ENCODE data around the gene CLASP2.

Gene CLASP2

DNA sequence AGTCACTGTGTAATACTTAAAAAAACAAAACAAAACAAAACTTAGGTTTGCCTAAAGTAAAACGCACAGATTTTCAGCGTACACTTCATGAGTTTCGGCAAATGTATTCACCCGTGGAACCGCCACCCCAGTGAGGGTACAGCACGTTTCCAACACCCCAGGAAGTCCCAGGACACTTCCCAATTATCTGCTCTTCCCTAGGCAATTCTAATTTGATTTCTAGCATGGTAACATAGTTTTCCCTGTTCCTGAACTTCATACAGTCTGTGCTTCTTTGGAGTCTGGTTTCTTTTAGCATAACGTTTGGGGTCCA, 497 bp upstream of the CLASP2 start:
- TF ChIP-seq, protein P1, sequence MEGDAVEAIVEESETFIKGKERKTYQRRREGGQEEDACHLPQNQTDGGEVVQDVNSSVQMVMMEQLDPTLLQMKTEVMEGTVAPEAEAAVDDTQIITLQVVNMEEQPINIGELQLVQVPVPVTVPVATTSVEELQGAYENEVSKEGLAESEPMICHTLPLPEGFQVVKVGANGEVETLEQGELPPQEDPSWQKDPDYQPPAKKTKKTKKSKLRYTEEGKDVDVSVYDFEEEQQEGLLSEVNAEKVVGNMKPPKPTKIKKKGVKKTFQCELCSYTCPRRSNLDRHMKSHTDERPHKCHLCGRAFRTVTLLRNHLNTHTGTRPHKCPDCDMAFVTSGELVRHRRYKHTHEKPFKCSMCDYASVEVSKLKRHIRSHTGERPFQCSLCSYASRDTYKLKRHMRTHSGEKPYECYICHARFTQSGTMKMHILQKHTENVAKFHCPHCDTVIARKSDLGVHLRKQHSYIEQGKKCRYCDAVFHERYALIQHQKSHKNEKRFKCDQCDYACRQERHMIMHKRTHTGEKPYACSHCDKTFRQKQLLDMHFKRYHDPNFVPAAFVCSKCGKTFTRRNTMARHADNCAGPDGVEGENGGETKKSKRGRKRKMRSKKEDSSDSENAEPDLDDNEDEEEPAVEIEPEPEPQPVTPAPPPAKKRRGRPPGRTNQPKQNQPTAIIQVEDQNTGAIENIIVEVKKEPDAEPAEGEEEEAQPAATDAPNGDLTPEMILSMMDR (IDR thresholded peaks at IDR 0.05; ENCODE audit: borderline replicate concordance, insufficient read depth, low read depth, low read length): no peak
- H3K4me3 ChIP-seq (ENCODE audit: low read depth, low read length): peak overlapping the region; percentile 97

DNA sequence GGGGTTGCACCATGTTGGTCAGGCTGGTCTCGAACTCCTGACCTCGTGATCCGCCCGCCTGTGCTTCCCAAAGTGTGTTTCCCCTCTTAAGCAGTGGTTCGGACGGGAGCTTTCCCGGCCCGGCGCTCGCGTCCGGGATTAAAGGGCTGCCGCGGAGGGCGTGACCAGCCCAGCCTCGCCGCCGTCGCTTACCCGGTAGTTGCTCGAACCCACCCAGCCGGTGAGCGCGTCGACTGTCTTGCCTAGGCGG, 513 bp downstream of the CLASP2 start:
- TF ChIP-seq, protein P1 (IDR thresholded peaks at IDR 0.05; ENCODE audit: borderline replicate concordance, insufficient read depth, low read depth, low read length): no peak
- peak overlapping the region; percentile 97 for H3K4me3 ChIP-seq (ENCODE audit: low read depth, low read length)

DNA sequence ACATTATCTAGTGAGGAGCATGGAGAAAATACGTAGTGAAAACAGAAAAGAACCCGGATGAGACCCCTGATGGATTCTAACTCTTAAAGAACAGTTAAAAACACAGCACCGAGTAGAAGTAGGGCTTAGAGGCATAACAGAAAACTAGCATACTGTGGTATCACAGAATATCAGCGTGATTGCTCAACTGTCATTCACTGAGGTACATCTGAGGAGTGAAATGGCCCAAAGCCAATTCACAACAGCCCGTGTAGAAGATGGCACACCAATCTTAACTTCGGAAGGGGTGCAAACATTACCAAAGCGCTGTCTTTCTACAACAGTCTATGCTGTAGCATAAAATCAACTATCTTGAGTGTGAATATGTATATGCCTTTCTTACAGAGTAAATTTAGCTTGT, 1.8 kb downstream of the CLASP2 start:
- TF ChIP-seq, protein P1 (IDR thresholded peaks at IDR 0.05; ENCODE audit: borderline replicate concordance, insufficient read depth, low read depth, low read length): no peak
- H3K4me3 ChIP-seq (ENCODE audit: low read depth, low read length): no peak overlapping the region

DNA sequence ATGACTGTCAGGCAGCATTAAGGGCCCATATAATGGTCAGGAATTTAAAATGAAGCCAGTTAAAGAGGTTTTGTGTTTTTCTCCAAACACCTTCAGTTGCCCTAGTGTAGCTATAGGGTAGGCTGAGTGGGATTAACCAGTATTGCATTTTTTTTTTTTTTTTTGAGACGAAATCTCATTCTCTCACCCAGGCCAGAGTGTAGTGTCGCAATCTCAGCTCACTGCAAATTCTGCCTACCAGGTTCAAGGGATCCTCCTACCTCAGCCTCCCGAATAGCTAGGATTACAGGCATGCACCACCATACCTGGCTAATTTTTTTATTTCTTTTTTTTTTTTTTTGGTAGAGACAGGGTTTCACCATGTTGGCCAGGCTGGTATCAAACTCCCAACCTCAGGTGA, 7.0 kb downstream of the CLASP2 start:
- H3K4me3 ChIP-seq (ENCODE audit: low read depth, low read length): no peak overlapping the region
- TF ChIP-seq, protein P1 (IDR thresholded peaks at IDR 0.05; ENCODE audit: borderline replicate concordance, insufficient read depth, low read depth, low read length): no peak

DNA sequence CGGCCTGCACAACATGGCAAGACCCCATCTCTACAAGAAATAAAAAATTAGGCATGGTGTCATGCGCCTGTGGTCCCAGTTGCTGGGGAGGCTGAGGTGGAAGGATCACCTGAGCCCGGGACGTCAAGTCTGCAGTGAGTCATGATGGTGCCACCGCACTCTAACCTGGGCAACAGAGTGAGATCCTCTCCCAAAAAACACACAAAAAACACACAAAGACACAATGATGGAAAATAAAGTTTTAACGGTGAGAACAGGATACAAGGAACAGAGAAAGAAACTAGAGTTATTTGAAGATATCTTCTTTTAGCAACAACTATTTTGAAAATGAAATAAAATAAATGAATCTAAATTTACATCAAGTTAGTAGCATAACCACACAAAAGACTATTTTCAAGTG, 12.0 kb downstream of the CLASP2 start:
- H3K4me3 ChIP-seq (ENCODE audit: low read depth, low read length): no peak overlapping the region
- TF ChIP-seq, protein P1 (IDR thresholded peaks at IDR 0.05; ENCODE audit: borderline replicate concordance, insufficient read depth, low read depth, low read length): no peak

DNA sequence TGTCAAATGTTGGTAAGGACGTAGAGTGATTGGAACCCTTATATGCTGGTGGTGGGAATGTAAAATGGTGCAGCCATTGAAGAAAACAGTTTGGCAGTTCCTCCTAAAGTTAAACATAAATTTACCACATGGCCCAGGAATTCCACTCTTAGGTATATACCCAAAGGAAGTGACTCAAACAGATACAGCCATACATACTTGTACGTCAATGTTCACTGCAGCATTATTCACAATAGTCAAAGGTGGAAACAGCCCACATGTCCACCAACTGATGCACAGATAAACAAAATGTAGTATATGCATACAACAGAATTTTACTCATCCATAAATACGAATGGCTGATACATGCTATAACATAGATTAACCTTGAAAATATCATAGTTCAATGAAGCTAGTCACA, 13.2 kb downstream of the CLASP2 start:
- TF ChIP-seq, protein P1 (IDR thresholded peaks at IDR 0.05; ENCODE audit: borderline replicate concordance, insufficient read depth, low read depth, low read length): no peak
- no peak overlapping the region for H3K4me3 ChIP-seq (ENCODE audit: low read depth, low read length)

DNA sequence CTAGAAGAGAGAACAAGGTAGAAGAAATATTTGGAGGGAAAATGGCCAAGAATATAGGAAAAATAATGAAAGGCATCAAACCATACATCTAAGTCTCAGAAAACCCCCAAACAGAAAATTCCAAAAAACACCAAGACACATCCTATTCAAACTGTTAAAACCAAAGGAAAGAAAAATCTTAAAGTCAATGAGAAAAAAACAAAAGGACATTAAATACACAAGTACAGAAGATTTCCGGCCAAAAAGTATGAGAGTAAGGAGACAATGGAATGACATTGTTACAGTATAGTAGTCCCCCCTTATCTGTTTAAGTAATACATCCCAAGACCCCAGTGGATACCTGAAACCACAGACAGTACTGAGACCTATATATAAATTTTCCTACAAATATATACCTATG, 18.8 kb downstream of the CLASP2 start:
- no peak overlapping the region for H3K4me3 ChIP-seq (ENCODE audit: low read depth, low read length)
- TF ChIP-seq, protein P1 (IDR thresholded peaks at IDR 0.05; ENCODE audit: borderline replicate concordance, insufficient read depth, low read depth, low read length): no peak

All from GM12875 (cell line).